Activated T-cell treated with anti-CD3 and anti-CD28 coated beads, Interleukin-2, amount 50 U/mL, for 48 hours (primary cell): ENCODE measurements around the gene TTC36.
"Not testable (repeated sequence)": the region's sequence is repeated elsewhere in the genome, so short reads cannot be mapped to it uniquely, and the experiment has no call there.

ENCODE experiments used
- DNase-seq, 2 experiments: peaks; one replicate each; pipeline ENCODE4 v3.0.0-alpha.2; 2020

Gene TTC36

DNA sequence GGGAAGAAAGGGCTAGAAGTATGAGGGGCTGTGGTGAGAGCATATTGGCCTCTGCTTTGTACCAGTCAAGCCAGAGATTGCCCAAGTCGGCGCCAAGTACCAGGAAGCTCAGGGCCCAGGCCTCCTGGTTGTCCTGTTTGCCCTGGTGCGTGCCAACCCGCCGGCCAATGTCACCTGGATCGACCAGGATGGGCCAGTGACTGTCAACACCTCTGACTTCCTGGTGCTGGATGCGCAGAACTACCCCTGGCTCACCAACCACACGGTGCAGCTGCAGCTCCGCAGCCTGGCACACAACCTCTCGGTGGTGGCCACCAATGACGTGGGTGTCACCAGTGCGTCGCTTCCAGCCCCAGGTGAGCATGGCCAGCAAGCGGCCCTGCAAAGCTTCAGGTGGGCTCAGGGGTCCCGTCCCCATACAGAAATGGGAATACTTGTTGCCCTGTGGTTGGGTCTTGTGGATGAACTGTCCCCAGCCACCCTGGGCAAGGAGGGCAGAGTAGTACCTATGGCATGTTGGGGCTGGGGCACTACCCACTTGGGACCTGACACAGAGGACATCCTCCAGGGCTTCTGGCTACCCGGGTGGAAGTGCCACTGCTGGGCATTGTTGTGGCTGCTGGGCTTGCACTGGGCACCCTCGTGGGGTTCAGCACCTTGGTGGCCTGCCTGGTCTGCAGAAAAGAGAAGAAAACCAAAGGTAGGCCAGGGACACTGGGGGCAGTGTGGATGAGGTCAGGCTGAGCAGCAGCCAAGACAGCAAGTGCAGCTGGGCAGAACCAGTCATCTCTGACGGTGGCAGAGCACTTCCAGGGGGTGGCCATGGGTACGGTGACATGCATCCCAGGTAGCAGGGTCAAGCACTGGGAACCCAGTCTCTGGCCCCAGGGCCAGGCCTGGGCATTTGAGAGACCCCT lies 5.8 kb downstream of the TTC36 start:
- DNase-seq, result no peak

GRCh38 chr11:118533769-118534729 lies 6.8 kb downstream of the TTC36 start:
- no peak for DNase-seq

DNA sequence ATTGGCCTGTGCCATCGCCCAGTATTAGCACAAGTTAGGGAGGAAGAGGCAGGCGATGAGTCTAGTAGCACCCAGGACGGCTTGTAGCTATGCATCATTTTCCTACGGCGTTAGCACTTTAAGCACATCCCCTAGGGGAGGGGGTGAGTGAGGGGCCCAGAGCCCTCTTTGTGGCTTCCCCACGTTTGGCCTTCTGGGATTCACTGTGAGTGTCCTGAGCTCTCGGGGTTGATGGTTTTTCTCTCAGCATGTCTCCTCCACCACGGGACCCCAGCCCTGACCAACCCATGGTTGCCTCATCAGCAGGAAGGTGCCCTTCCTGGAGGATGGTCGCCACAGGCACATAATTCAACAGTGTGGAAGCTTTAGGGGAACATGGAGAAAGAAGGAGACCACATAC lies 8.0 kb downstream of the TTC36 start:
- DNase-seq, result no peak

DNA sequence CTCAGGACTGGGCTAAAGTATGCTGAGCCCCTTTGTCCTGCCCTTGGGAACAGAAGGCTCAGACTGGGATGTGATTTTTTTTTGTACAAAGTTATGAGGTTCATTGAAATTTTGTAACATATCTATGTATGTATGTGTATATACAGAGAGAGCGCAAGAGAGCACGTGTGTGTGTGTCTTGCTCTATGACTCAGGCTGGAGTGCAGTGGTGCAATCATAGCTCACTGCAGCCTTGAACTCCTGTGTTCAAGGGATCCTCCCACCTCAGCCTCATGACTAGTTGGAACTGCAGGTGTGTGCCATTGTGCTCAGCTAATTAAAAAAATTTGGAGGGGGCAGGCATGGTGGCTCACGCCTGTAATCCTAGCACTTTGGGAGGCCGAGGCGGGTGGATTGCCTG lies 9.5 kb downstream of the TTC36 start:
- no peak for DNase-seq

GRCh38 chr11:118537409-118537980 lies 10.2 kb downstream of the TTC36 start:
- DNase-seq, result no peak

DNA sequence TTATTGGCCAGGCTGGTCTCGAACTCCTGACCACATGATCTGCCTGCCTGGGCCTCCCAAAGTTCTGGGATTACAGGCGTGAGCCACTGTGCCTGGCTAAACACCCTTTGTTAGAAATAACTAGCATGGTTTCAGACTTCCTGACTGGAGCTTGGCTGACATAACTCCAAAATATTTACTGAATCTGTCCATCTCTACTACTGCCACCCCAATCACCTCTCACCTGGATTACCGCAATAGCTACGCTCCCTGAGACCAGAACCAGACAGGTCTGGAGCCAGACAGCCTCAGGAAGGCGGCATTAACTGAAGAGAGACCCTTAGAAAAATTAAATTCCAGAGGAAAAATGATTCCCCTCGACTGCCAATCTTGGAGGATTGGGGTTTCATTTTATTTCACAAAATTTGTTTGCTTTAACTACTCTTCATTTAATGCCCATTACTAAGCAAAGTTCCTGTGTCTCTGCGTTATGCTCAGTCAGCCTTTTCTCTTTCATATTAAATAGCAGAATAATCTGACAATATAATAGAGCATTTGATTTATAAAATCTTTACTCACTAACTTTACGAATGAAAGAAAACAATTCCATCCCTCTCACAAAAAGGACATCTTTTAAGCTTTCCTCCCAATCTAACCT lies 16.9 kb downstream of the TTC36 start:
- no peak for DNase-seq

DNA sequence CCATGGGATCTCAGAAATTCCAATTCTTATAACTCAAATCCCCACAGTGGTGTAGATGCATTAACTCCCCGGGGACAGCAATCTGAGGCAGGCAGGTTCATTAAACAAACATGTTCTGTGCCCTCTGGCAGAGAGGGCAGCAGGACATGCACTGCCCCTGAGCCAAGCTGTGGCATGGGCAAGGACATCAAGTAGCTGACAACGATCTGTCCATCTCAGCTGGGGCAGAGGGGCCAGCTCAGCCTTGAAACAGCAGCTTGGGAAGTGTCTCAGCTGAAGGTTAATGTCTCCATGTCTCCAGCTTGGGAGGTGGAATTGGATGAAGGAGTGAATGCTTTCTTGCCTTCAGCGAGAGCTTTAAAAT lies 17.4 kb downstream of the TTC36 start:
- DNase-seq, result no peak

DNA sequence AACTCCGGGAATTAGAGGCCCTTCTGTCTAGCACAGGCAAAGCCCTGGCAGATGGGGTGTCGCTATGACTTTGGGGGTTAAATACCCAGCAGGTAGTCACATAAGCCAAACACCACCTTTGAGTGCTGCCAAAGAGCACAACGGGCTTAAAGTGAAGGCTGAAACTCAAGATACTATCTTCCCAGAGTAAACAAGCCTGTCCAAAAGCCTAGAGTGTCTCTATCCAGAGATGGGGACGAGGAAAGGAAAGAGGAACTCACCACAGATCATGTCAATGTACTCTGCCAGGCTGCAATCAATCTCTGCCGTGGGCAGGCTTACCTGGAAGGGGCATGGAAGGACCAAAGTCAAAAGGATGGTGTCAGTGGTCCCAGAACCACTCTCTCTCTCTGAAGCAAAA lies 18.3 kb downstream of the TTC36 start:
- DNase-seq, result no peak

DNA sequence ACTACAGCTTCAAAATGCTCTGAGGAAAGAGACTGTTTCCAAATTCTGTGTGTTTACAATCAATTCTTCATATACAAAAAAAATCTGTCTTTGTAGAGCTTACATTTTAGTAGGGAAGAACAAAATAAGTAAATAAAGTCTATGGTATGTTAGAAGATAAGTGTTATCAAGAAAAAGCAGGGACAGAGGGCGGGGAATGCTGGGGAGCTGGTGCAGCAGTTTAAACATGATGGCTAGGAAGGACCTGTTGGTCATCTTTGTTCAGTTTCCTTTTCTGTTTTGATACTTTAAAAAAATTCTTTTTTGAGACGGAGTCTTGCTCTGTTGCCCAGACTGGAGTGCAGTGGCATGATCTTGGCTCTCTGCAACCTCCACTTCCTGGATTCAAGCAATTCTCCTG lies 19.9 kb downstream of the TTC36 start:
- no peak for DNase-seq

- no peak for DNase-seq
Observed at GRCh38 chr11:118552341-118552740, 25.1 kb downstream of the TTC36 start.

- DNase-seq, result no peak
Observed at GRCh38 chr11:118560806-118561205, 33.5 kb downstream of the TTC36 start.

- no peak for DNase-seq
Observed at GRCh38 chr11:118565051-118565450, 37.8 kb downstream of the TTC36 start.

- DNase-seq, result no peak
Observed at GRCh38 chr11:118569670-118570069, 42.4 kb downstream of the TTC36 start.

GRCh38 chr11:118570787-118571186 lies 43.5 kb downstream of the TTC36 start:
- no peak for DNase-seq

DNA sequence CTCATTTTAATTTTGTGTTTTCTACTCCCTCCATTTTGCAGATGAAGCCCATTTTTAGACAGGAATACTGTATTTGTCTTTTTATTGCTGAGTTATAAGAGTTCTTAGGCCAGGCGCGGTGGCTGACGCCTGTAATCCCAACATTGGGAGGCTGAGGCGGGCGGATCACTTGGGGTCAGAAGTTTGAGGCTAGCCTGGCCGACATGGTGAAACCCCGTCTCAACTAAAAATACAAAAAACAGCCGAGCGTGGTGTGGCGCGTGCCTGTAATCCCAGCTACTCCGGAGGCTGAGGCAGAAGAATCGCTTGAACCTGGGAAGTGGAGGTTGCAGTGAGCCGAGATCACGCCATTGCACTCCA lies 44.4 kb downstream of the TTC36 start:
- peak in 1 of 2 experiments; percentile 45 for DNase-seq

DNA sequence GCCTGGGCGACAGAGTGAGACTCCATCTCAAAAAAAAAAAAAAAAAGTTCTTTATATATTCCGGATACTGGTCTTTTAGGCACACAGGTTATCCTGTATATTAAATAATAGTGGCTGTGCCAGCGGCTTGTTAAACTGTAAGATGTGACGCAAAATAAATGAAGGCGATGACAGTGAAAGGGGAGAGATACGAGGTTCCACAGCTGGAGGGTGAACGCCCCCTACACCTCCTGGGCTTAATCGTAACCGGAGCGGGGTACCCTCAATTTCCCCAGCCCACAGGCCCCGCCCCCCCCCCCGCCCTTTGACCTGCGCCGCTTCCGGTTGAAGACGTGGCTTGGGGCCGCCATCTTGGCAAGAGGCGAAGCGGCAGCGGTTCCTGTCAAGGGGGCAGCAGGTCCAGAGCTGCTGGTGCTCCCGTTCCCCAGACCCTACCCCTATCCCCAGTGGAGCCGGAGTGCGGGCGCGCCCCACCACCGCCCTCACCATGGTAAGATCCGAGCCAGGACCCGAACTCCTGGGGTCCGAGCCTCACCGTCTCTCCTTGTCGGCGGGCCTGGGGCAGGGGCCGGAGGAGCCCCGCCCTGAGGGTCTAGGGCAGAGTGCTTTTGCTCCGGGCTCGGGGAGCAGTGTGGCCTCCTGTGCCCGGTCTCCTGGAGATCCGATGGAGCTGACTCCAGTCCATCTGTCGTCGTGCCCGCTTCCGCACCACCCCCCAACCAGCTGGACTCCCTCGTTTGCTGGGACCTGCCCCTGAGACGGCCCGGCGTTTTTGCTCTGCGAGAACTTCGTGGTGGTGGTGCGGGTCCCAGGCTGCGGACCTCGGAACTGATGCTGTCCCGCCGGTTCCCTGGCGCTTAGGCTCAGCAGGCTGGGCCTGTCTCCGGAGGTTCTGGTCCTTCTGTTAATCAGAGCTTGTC lies 45.0 kb downstream of the TTC36 start, which contains the start of gene ARCN1:
Gene ARCN1, plus strand, starts transcription at position 349 of the 920 bp plus-strand sequence. Its CDS starts 139 bp downstream, at position 488.
- peak; percentile 84 to 87 for DNase-seq

GRCh38 chr11:118572981-118573550 lies 45.8 kb downstream of the TTC36 start:
- peak; percentile 56 to 57 for DNase-seq

DNA sequence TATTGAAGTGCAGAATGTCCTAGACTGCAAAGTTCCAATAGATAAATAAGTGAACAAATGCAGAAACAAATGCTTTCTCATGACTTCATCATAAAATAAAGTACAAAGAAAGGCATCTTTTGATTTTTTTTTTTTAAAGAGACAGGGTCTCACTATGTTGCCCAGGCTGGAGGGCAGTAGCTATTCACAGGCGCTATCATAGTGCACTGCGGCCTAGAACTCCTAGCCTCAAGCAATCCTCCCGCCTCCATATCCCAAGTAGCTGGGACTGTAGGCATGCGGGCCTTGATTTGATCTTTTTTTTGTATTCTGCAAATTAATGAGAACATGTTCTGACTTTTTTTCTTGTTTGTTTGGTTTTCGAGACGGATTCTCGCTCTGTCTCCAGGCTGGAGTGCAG lies 47.4 kb downstream of the TTC36 start:
- no peak for DNase-seq

DNA sequence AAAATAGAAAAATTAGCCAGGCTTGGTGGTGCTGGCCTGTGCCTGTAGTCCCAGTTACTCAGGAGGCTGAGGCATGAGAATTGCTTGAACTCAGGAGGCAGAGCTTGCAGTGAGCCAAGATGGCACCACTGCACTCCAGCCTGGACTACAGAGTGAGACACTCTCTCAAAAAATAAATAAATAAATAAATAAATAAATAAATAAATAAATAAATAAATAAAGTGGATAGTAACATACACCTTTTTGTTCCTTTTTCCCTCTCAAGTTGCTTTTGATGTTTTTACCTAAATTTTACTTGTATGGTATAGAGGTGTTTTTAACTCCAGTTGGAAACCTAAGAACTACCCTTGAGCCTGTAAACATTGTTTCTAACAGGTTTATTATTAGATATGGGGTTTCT lies 50.7 kb downstream of the TTC36 start:
- DNase-seq, result not testable (repeated sequence)
